Stimulated activated CD4-positive, alpha-beta T cell treated with anti-CD3 and anti-CD28 coated beads, Interleukin-1b, Interleukin-23, amount 100 ng/mL, for 4 hours (primary cell): Measurements from ENCODE around the gene SH3GLB1.

Source experiments
- DNase-seq, 2 donors: peaks; one replicate each; pipeline ENCODE4 v3.0.0-alpha.2; 2020; ENCODE audit warnings: low read depth in 2 of 2

The SH3GLB1 gene

DNA sequence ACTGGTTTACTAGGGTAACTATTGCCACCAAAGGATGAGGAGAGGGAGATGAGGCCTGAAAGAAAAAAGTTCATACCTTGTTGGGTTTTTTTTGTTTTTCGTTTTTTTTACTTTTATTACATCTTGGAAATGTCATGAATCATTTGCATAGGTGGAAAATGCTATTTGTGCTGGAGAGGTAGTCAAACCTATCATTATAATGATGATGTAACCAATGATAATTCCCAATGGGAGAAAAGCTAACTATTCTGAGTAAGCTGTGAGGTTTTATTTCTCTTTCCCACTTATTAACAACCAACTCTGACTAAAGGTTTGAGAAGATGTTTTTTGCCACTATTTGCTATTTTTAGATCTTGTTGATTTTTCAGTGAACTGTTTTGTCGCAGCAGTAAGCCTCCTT lies 29.0 kb downstream of the SH3GLB1 start:
- no peak for DNase-seq

DNA sequence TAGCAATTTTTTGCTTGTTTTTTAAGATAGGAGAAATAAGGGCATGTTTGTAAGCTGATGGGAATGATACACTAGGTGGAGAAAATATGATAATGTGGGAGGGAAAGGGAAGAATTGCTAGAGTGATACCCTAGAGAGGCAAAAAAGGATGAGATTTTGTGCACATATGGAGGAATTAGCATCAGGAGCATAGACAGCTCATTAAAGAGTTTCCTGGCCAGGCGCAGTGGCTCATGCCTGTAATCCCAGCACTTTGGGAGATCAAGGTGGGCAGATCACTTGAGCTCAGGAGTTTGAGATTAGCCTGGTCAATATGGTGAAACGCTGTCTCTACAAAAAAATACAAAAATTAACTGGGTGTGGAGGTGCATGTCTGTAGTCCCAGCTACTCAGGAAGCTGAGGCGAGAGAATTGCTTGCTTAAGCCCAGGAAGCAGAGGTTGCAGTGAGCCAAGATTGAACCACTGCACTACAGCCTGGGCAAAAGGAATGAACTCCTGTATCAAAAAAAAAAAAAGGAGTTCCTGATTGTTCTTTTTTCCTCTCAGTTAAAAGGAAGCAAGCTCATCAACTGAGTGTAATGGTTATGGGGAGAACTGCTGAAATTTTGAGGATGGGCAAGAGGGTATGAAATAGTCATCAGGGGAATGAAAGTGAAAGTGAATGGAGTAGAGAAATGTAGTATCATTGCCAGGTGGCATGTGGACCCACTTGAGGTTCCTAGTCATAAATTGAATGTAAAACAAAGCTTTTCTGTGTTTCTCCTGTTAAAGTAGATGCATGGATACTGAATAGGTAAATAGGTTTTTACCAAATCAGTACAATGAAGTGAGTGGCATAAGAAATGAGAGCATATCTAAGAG lies 35.5 kb downstream of the SH3GLB1 start:
- no peak for DNase-seq

DNA sequence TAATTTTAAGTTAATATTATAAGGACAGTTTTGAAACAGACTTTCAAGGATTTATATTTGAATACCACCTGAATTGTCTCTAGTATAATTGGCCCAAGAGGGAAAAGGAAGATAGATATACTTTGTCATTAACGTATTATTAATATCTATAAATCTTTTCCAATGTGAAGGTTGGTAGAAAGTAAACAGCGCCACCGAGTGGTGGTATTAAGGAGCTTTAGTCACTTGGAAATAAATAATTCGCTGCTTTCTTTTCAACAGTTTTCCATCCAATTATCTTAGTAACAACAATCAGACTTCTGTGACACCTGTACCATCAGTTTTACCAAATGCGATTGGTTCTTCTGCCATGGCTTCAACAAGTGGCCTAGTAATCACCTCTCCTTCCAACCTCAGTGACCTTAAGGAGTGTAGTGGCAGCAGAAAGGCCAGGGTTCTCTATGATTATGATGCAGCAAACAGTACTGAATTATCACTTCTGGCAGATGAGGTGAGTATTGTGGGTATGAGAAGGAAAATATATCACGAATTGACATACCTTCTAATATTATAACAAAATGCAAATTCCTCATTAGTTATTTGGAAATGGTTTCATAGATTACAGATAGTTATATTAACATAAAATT lies 37.7 kb downstream of the SH3GLB1 start:
- peak; percentile 12 to 41 for DNase-seq

DNA sequence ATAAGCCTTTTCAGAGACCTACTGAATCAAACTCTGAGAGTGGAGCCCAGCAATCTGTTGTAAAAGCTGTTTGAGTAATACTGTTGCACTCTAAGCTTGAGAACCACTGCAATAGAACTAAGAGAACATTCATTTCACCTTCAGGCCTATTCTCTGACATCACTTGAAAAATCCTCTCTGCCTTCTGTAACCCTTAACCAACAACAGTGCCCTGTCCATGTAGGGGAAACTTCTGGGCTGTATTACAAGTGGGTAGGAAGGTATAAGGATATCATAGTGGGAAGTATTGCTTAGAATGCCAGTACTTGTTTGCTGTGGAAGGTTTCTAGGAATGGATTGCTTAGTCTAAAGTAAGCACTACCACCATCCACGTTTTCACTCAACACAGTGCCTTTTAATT lies 42.9 kb downstream of the SH3GLB1 start:
- no peak for DNase-seq

DNA sequence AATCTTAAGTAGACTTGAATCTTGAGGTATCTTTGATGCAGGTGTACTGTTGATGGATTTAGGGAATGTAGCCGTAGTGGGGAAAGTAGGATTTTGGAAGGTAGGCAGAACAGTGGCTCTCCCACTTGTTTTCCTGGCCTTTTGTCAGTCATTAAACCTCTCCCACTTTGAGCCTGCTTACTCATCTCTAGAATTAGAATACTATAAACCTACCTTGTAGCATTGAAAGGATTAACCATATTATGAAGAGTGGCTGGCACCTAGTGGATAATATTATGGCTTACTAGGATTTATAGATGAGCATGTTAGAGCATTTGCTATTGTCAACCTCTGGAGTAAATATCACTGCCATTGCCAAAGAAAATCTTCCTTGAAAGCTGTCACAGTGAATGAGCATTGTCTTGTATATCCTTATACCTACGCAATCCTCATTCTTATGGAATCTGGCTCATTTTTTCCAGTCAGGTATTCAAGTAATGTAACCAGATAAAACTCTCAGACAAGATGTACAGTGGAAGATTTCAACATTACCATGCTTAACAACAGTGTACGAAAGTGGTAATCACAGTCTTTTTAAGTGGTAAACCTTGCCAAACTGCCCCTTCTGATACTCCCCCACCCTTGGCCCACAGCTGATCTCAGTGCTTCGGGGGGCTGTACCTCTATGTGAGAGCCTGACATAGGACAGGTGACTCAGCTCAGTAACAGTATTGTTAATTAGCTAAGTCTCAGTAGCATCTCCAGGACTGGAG lies 44.4 kb downstream of the SH3GLB1 start:
- no peak for DNase-seq

DNA sequence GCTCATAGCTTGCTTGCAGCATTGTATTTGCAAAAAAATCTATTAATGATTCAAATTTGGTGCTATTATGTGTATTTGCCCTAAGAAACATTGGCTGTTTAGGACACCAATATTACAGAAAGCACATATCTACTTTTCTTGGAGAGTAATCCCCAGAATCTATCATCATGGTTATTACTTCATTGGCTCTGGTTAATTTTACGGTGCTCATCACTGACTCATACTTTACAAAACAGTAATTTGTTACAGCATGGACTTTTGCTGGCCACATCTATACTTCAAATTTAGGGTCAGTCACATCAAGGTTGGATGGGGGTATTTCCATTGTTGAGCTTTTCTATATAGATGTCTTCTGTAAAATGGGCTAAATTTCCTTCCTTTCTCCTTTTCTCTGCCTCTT lies 45.7 kb downstream of the SH3GLB1 start:
- DNase-seq = no peak

DNA sequence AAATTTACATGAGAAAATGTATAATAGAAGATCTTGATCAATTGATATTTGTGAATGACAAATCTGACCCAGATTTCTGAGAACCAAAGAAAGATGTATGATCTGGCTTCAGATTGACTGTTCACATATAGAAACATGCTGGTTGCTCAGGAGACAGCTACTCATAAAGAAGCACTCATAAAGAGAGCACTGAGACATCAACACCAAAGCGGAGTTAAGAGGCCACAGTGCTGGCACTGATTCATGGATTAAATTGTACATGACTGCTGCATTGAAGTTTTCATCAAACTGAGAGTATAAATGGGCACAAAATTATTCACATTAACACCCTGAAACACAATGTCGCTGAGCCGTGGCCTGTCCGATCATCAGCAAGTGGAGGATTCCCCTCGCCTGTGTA lies 46.2 kb downstream of the SH3GLB1 start:
- DNase-seq = no peak

DNA sequence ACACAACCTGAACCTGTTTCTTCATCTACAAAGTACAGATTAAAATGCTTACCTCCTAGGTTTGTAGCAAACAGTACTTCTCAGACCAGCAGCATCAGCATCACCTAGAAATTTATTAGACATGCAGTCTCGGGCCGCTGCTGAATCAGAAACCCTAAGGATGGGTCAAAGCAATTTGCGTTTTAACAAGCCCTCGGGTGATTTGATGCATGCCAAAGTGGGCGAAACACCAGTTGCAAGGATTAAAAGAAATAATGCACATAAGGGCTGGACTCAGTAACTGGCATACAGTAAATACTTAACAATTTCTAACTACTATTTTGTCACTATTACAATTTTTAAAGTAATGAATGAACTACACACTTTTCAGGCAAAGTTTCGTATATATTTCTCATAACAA lies 47.5 kb downstream of the SH3GLB1 start:
- DNase-seq = no peak

DNA sequence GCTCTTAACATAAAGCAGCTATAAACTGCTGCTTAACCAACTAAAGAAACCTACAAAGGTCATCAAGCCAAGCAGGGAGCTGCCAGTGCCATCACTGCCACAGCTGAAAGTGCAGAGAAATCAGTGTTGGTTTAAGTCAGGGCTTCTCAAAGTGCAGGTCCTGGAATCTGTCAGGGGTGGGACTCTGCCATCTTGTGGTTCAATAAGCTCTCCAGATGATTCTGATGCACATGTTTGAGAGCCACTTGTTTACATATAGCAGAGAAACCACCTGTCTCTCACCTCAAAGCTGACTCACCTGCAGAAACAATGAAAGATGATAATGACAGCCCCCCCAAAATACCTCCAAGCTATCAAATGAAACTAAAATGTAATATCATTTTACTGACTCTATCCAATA lies 49.3 kb downstream of the SH3GLB1 start:
- DNase-seq = no peak

DNA sequence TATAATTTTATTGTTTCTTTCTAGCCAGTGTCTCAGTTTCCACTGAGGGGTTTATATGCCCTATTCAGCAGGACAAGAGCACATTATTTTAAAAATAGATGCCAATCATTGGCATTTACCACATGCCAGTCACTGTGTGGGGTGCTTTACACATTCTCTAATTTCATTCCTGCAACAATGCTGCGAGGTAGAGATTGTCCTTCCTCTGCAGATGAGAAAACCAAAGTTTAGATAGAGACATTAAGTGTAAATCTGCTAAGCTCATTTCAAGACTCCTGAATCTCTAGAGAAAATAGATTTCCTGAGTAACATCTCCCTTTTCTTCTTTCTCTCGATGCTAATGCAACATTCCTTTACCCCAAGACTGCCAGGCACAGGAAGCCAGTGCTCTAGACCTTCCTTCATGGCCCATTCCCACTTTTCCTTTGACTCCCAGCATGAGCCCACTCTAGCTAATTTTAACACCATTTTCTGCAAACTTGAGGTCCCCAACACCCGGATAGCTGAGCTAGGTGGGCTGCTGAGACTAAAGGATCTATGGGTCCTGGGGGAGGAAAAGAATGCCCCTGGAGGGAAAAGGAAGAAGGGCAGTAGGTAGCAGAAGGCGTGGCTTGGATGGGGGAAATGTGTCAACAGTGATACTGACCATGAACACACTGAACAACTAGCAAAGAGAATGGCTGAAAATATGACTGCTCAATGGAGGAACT lies 50.0 kb downstream of the SH3GLB1 start:
- no peak for DNase-seq

DNA sequence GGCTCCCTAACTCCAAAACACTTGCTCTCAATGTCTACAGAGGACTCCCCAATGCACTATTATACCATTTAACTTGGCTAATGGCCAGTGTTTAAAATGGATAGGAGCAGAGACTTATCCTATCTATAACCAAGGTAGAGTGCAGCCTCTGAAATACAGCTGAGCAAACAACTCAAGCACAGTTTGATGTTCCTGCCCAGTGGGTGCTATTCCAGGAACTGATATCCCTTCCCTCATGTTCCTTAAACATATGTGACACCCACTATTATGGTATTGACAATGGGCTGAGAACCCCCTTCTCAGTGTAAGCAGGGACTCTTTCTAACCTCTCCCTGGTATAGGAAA lies 51.7 kb downstream of the SH3GLB1 start:
- DNase-seq = no peak

DNA sequence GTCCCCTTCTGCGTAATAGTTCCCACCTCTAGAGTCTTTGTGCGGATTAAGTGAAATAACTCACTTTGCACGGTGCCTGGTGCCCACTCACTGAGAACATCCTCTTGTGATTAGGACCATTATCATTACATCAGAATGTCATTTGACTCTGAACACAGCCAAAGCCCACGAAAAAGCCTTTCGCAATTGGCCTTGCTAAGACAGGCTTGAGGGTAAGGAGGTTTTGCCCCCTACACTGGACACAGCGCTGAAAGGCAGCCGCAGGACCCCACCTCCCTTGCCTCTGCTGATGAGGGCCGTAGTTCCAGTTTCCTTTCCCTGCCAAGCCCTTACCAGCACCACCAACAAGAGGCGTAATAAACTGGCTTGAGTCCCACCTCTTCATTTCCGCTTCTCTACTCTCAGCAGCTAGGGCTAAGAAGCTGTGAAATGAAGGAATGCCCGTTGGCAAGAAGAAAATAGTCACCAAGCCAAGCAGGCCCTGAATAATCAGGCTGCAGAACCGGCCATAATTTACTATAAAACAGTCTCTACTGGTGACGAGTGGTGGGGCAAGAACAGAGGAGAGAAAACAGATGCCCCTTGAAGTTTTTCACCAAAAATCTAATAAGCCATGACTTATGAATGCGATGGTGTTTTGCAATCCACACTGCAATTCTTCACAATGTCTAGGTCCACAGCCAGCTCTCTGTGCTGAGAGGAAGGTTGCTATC lies 53.1 kb downstream of the SH3GLB1 start:
- no peak for DNase-seq

DNA sequence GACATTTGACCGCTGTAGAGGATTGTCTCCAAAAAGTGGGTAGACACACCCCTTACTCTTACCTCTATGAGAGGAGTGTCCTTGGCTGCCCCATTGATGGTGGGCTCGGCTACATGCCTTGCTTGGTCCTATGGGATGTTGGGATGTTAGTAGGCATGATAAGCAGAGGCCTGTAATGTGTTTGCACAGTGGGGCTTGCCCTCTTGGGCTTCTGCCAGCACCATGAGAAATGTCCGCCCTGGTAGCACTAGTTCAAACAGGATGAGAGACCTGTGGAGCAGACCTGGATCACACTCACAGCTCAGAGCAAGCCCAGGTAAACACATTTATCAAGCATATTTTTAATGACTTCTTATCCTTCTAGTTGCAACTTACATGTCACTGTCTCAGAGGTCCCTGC lies 54.2 kb downstream of the SH3GLB1 start:
- no peak for DNase-seq

DNA sequence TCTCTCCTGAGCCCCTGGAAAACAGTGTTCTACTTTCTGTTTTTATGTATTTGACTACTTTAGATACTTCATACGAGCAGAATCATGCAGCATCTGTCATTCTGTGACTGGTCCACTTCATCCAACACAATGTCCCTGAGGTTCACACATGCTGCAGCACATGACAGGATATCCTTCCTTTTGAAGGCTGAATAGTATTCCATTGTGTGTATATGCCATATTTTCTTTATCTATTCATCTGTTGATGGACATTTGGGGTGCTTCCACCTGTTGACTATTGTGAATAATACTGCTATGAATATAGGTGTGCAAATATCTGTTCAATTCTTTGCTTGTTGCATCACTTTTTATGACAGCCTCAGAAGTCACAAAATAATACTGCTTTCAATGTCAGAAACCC lies 55.8 kb downstream of the SH3GLB1 start:
- DNase-seq = no peak

DNA sequence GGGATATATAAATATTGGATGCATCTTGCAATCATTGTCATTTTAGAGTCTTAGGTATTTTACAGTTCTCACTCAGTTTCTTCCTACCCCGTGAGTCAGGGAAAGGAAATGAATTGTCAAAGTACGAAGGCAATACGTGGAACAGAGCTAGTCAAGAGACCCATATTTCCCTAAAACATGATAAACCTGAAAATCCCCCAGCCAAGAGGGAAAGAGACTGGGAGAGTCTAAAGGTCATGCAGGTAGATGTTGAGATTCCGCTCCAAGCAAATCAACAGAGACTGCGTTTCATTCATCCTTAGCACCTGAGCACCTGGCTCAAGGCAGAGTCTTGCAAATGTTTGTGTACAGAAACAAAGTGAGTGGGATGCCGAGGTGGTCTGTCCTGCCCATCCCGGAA lies 58.0 kb downstream of the SH3GLB1 start:
- no peak for DNase-seq

DNA sequence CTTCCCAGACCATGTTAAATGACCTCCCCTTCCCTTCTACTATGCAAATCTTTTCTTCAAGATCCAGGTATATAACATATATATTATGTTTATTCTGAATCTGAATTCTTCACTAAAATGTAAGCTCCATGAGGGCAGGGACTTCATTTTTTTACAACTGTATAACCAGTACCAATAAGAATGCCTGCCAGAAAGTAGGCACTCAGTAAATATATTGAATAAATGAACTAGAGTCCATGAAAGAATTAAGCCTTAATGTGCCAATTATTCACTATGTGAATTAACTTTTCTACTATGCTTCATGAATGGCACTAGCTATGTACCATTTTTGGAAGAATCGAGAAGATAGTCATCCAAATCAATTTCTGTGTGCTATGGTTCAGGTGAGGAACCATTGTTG lies 60.1 kb downstream of the SH3GLB1 start:
- DNase-seq = no peak

DNA sequence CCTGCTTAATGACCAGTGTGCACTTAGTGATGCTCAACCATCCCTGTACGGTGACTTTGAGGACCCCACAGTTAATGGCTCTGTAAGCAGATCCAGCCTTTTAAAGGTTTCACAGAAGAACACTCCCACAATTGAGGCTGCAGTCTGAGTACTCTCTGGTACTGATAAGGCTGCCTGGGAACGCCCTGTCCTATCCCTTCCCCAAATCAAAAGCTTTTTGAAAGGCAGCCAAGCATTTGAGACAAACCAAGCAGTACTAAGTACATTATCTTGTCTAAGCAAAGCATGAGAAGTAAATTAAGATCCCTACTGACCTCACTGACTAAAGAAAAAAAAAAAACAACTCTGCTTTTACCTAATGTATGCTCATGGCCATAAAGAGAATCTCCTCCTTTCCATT lies 60.7 kb downstream of the SH3GLB1 start:
- DNase-seq = no peak

DNA sequence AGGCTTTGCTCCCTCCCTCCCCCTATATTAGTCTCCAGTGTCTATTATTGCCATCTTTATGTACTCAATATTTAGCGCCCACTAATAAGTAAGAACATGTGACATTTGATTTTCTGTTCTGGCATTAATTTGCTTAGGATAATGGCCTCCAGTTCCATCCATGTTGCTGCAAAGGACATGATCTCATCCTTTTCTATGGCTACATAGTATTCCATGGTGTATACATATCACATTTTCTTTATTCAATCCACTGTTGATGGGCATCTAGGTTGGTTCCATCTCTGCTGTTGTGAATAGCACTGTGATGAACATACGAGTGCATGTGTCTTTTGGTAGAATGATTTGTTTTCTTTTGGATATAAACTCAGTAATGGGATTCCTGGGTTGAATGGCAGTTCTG lies 61.3 kb downstream of the SH3GLB1 start:
- no peak for DNase-seq

DNA sequence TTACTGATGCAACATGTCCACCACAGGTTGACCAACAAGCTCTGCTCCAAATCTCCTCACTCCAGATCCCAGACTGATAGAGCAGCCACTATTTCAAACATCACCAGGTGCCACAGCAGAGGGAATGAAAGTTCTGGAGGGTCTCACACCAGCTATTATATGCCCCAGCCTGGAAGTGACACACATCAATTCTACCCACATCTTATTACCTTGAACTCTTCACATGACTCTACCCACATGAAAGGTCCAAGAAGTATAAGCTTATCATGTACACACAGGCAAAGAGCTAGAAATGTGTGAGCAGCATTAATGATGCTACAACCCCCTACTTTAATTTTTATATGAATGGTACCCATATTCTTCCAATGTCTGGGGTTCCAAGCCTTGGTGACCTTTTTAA lies 64.2 kb downstream of the SH3GLB1 start:
- DNase-seq = no peak

DNA sequence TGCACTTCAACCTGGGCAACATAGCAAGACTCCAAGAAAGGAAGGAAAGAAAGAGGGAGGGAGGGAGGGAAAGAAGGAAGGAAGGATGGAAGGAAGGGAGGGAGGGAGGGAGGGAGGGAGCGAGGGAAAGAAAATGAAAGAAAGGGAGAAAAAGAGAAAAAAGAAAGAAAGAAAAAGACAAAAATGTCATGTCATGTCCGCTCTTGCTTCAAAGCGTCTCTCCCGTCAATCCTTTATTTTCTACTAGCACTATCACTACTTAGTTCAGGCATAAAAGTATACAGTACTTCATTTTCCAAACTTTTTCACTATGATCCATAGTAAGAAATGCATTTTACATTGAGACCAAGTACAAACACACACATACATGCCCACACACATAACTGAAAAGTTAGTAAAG lies 64.7 kb downstream of the SH3GLB1 start:
- DNase-seq = no peak
